ENCODE data around the gene PBX1. TPM values are rescaled to one million over a fixed set of nuclear protein-coding genes. Genes with fewer than 3 reads are reported as not detected.

PBX1 gene
- polyA plus RNA-seq, 3 donors, result 0.07 TPM; not detected in 2

GRCh38 chr1:164675342-164675904 is 116.4 kb downstream of the PBX1 start:
- no peaks in the 10 kb centered on the region for H3K4me1 Mint-ChIP-seq
- no peak overlapping the region for H3K4me3 Mint-ChIP-seq
- intact Hi-C loops (cut with micrococcal nuclease), result no loop called here
- no peaks in the 10 kb centered on the region for H3K4me1 ChIP-seq (ENCODE audit: control insufficient read depth in 1 of 2, insufficient read depth in 2 of 2, low read length in 2 of 2)
- no peaks in the 10 kb centered on the region for H3K27me3 ChIP-seq (ENCODE audit: control insufficient read depth in 2 of 2, insufficient read depth in 2 of 2, low read length in 2 of 2)
- no peaks in the 10 kb centered on the region for H4K20me1 ChIP-seq (ENCODE audit: insufficient read depth, low read length)
- DNase-seq, result no peak
- peaks cover 11 to 16% (median 14%) of the 10 kb centered on the region in 3 donors for H3K27me3 Mint-ChIP-seq (ENCODE audit: low read depth in 3 of 3)
- H3K36me3 ChIP-seq (replicated peaks in 1 of 2; ENCODE audit: control insufficient read depth in 1 of 2, insufficient read depth in 2 of 2, low read length in 2 of 2), result no peaks in the 10 kb centered on the region
- TF ChIP-seq CTCF (IDR thresholded peaks at IDR 0.05), result no peak
- no peak overlapping the region for H3K27ac ChIP-seq (ENCODE audit: low read depth in 1 of 2, low read length in 2 of 2)
- H3K9me3 Mint-ChIP-seq, result peaks cover 0 to 3% (median 1%) of the 10 kb centered on the region in 7 donors
- no CpG with 5 or more reads among the region's 4 CpGs for WGBS (ENCODE audit: insufficient coverage)
- no peak overlapping the region for H3K4me2 ChIP-seq (replicated peaks; ENCODE audit: extremely low read depth, low read length, poor library complexity, severe bottlenecking)
- no peaks in the 10 kb centered on the region for H3K9me3 ChIP-seq (replicated peaks in 1 of 2; ENCODE audit: control insufficient read depth in 1 of 2, insufficient read depth in 1 of 2, low read length in 2 of 2)
- H3K79me2 ChIP-seq (ENCODE audit: insufficient read depth, low read length), result no peaks in the 10 kb centered on the region
- H3K9ac ChIP-seq (ENCODE audit: insufficient read depth, low read length, poor library complexity, severe bottlenecking), result no peak overlapping the region
- H3K27ac Mint-ChIP-seq, result no peak overlapping the region
- H2AFZ ChIP-seq (ENCODE audit: insufficient read depth, low read depth, low read length, poor library complexity, severe bottlenecking), result no peak overlapping the region
- H3K36me3 Mint-ChIP-seq, result no peaks in the 10 kb centered on the region
- H3K4me3 ChIP-seq (replicated peaks in 1 of 3; ENCODE audit: low read depth in 2 of 3, low read length in 3 of 3), result no peak overlapping the region

- H3K36me3 ChIP-seq (replicated peaks in 1 of 2; ENCODE audit: control insufficient read depth in 1 of 2, insufficient read depth in 2 of 2, low read length in 2 of 2), result no peaks in the 10 kb centered on the region
- H3K4me3 ChIP-seq (replicated peaks in 1 of 3; ENCODE audit: low read depth in 2 of 3, low read length in 3 of 3), result no peak overlapping the region
- Mint-ChIP-seq H3K9me3 (peaks cover 0 to 3% (median 1%) of the 10 kb centered on the region in 7 donors), H3K4me3 (no peak overlapping the region), H3K36me3 (no peaks in the 10 kb centered on the region), H3K27me3 (ENCODE audit: low read depth in 3 of 3) (peaks cover 4 to 7% (median 6%) of the 10 kb centered on the region in 3 donors), H3K27ac (no peak overlapping the region), H3K4me1 (no peaks in the 10 kb centered on the region)
- H3K9ac ChIP-seq (ENCODE audit: insufficient read depth, low read length, poor library complexity, severe bottlenecking), result no peak overlapping the region
- no peaks in the 10 kb centered on the region for H3K4me1 ChIP-seq (ENCODE audit: control insufficient read depth in 1 of 2, insufficient read depth in 2 of 2, low read length in 2 of 2)
- no peaks in the 10 kb centered on the region for H3K27me3 ChIP-seq (ENCODE audit: control insufficient read depth in 2 of 2, insufficient read depth in 2 of 2, low read length in 2 of 2)
- no peak overlapping the region for H3K4me2 ChIP-seq (replicated peaks; ENCODE audit: extremely low read depth, low read length, poor library complexity, severe bottlenecking)
- no peaks in the 10 kb centered on the region for H3K79me2 ChIP-seq (ENCODE audit: insufficient read depth, low read length)
- TF ChIP-seq CTCF (IDR thresholded peaks at IDR 0.05), result no peak
- no peak for DNase-seq
- H3K27ac ChIP-seq (ENCODE audit: low read depth in 1 of 2, low read length in 2 of 2), result no peak overlapping the region
- H3K9me3 ChIP-seq (replicated peaks in 1 of 2; ENCODE audit: control insufficient read depth in 1 of 2, insufficient read depth in 1 of 2, low read length in 2 of 2), result no peaks in the 10 kb centered on the region
- H2AFZ ChIP-seq (ENCODE audit: insufficient read depth, low read depth, low read length, poor library complexity, severe bottlenecking), result no peak overlapping the region
- intact Hi-C loops (cut with micrococcal nuclease), result no loop called here
- 100% methylated on average over 3 of the region's 5 CpGs for WGBS (ENCODE audit: insufficient coverage)
- H4K20me1 ChIP-seq (ENCODE audit: insufficient read depth, low read length), result no peaks in the 10 kb centered on the region
These were observed 119.2 kb downstream of the PBX1 start for GRCh38 chr1:164678136-164678700.

Measured in CD14-positive monocyte (primary cell).